BJ (cell line): ENCODE data around the gene NAV2. TPM values are rescaled to one million over a fixed set of nuclear protein-coding genes. Genes with fewer than 3 reads are reported as not detected.

Source experiments
- CTCF ChIA-PET: fragments of 350-600 bp; formaldehyde crosslinking; extraction: SDS; loops from one replicate; lab custom pipeline; 2021; ENCODE audit warnings: antibody characterized with exemption, inconsistent platforms; lab: Yijun Ruan, JAX
- POLR2A ChIA-PET: fragments of 300-600 bp; sonication (Branson Sonifier 250); formaldehyde crosslinking; extraction: SDS; loops from one replicate; lab custom pipeline; 2021; ENCODE audit warnings: antibody characterized with exemption; lab: Charles Lee
- DNase-seq: peaks from one replicate; pipeline ENCODE4 v3.0.0-alpha.2; 2011; ENCODE audit warnings: low read depth
- H3K27me3 ChIP-seq: 2 replicates; pipeline ENCODE4 v1.6.0; 2011; ENCODE audit warnings: low read length; ENCODE audit not compliant: control insufficient read depth, insufficient read depth
- H3K36me3 ChIP-seq: 2 replicates; pipeline ENCODE4 v1.5.1; 2011; ENCODE audit warnings: low read length; ENCODE audit not compliant: control insufficient read depth, insufficient read depth
- H3K4me3 ChIP-seq: 2 replicates; pipeline ENCODE4 v1.5.1; 2011; ENCODE audit warnings: low read depth, mild to moderate bottlenecking, control low read depth, low read length
- CTCF ChIP-seq: IDR thresholded peaks from 2 replicates; pipeline ENCODE4 v1.5.1; 2011; ENCODE audit warnings: low read depth, mild to moderate bottlenecking, control low read depth, inconsistent platforms, low read length, moderate library complexity; ENCODE audit not compliant: insufficient read depth
- polyA plus RNA-seq: library from polyadenylated mRNA; depleted of rRNA; stranded (reverse); fragments of >200 nt; gene quantifications from 2 replicates; pipeline ENCODE4 v1.2.3, GENCODE V29; 2011

NAV2 gene
- polyA plus RNA-seq, 1 experiment, result 6.1 TPM

- TF ChIP-seq CTCF, result no peak
- no peak for DNase-seq
- CTCF ChIA-PET, result interaction anchor here (1.0 to 2.7 kb wide), 7 partner anchors 10 to 174 kb away, joined by 3 to 10 read pairs (median 4); no protein-coding TSS in a partner anchor
- Histone ChIP-seq H3K27me3 (no peaks in the 10 kb centered on the region), H3K4me3 (no peak overlapping the region), H3K36me3 (no peaks in the 10 kb centered on the region)
- POLR2A ChIA-PET, result no interaction called here
Measured at GRCh38 chr11:19729141-19729540, 16.5 kb downstream of the NAV2 start.

GRCh38 chr11:19730373-19730772, 17.7 kb downstream of the NAV2 start:
- TF ChIP-seq CTCF, result no peak
- H3K27me3 ChIP-seq, result no peaks in the 10 kb centered on the region
- POLR2A ChIA-PET, result no interaction called here
- no peak overlapping the region for H3K4me3 ChIP-seq
- CTCF ChIA-PET, result interaction anchor here (1.1 to 2.7 kb wide), 4 partner anchors 9 to 173 kb away, joined by 3 to 8 read pairs (median 5); no protein-coding TSS in a partner anchor
- DNase-seq, result no peak
- H3K36me3 ChIP-seq, result no peaks in the 10 kb centered on the region

GRCh38 chr11:19734171-19734570, 21.5 kb downstream of the NAV2 start:
- POLR2A ChIA-PET, result no interaction called here
- no peaks in the 10 kb centered on the region for H3K27me3 ChIP-seq
- no peak for TF ChIP-seq CTCF
- H3K36me3 ChIP-seq, result no peaks in the 10 kb centered on the region
- no peak for DNase-seq
- CTCF ChIA-PET, result interaction anchor here (2.5 to 4.4 kb wide), 5 partner anchors 9 to 175 kb away, joined by 9 to 77 read pairs (median 25); no protein-coding TSS in a partner anchor
- no peak overlapping the region for H3K4me3 ChIP-seq

- Histone ChIP-seq H3K36me3 (no peaks in the 10 kb centered on the region), H3K4me3 (no peak overlapping the region), H3K27me3 (no peaks in the 10 kb centered on the region)
- CTCF ChIA-PET, result interaction anchor here (0.6 to 4.4 kb wide), 22 partner anchors 8 to 658 kb away, joined by 3 to 77 read pairs (median 3); no protein-coding TSS in a partner anchor
- POLR2A ChIA-PET, result interaction anchor here (0.6 kb wide), 2 partner anchors 16 to 158 kb away, joined by 3 to 16 read pairs; no protein-coding TSS in a partner anchor
- peak; percentile 36 for DNase-seq
- peak; percentile 66 for TF ChIP-seq CTCF
Measured at GRCh38 chr11:19735157-19735908, 22.7 kb downstream of the NAV2 start.

GRCh38 chr11:19735909-19736498, 23.4 kb downstream of the NAV2 start:
- ChIA-PET CTCF (interaction anchor here (0.6 to 4.4 kb wide), 21 partner anchors 8 to 659 kb away, joined by 3 to 77 read pairs (median 3); no protein-coding TSS in a partner anchor), POLR2A (interaction anchor here (0.6 kb wide), 1 partner anchor 159 kb away, joined by 16 read pairs; no protein-coding TSS in a partner anchor)
- H3K27me3 ChIP-seq, result no peaks in the 10 kb centered on the region
- H3K36me3 ChIP-seq, result no peaks in the 10 kb centered on the region
- no peak for TF ChIP-seq CTCF
- no peak overlapping the region for H3K4me3 ChIP-seq
- DNase-seq, result no peak
